ENCODE measurements around the gene NR2C1. TPM values are rescaled to one million over a fixed set of nuclear protein-coding genes. Genes with fewer than 3 reads are reported as not detected.

Gene NR2C1
- total and polyA plus RNA-seq, 2 of the 8 experiments (the other 6 are each of a cell fraction or from before 2014, with no cell fraction given) = 22.8 to 48.3 TPM

DNA sequence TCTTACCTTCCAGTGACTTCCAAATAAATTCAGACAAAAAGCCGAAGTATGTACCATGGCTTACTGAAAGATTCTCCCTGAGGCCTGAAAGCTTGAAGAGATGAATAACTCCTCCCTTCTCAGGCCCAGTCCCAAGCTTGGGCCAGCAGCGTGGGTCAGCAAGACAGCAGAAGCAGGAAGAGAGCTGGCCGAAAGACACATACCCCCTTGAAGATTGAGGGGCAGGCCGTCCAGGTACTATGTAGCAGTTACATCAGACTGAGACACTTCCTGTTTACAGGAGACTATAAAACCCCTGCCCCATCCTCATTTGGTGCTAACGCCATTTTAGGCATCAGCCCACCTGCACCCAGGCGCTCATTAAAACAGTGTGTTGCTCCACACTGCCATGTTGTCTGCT, 84.9 kb downstream of the NR2C1 start:
- H2BK20ac ChIP-seq (ENCODE audit: low read length) = no peak overlapping the region
- H3K4me3 ChIP-seq (ENCODE audit: extremely low read depth in 1 of 4, insufficient read depth in 2 of 4, low read depth in 3 of 4, low read length in 4 of 4) = no peak overlapping the region
- H2AK5ac ChIP-seq (ENCODE audit: low read depth, low read length) = no peak overlapping the region
- H4K5ac ChIP-seq (ENCODE audit: insufficient read length, low read depth, low read length) = no peak overlapping the region
- no peak overlapping the region for H3K4ac ChIP-seq (replicated peaks; ENCODE audit: insufficient read length, low read depth, low read length)
- H3K9ac ChIP-seq (replicated peaks in 1 of 4; ENCODE audit: extremely low read depth in 1 of 4, low read depth in 3 of 4, low read length in 3 of 4) = no peak overlapping the region
- peaks cover 0 to 5% (median 3%) of the 10 kb centered on the region in 4 experiments; a peak in 5 of 8 replicates for H3K36me3 ChIP-seq (ENCODE audit: control insufficient read depth in 2 of 4, insufficient read depth in 4 of 4, low read length in 3 of 4)
- WGBS, 2 experiments (ENCODE audit: extremely low coverage in 1 of 2, insufficient coverage in 1 of 2, insufficient read length in 1 of 2, insufficient replicate concordance in 2 of 2, low coverage in 1 of 2, low lambda C conversion rate in 2 of 2, missing lambda C conversion rate in 1 of 2) = 68% methylated on average over 6 of the region's 6 CpGs; no CpG with 5 or more reads in 1 of the 2 experiments
- ChIA-PET POLR2A (ENCODE audit: partially characterized antibody) (interaction anchor here (1.2 to 2.2 kb wide), 2 partner anchors 15 to 95 kb away, joined by 3 to 17 read pairs; partner anchors contain the start of gene NDUFA12), CTCF (ENCODE audit: partially characterized antibody) (interaction anchor here (0.8 to 1.8 kb wide), 2 partner anchors 17 to 85 kb away, joined by 3 to 5 read pairs; partner anchors contain the start of gene NR2C1)
- no peak overlapping the region for H2BK12ac ChIP-seq (ENCODE audit: low read depth, low read length)
- H3K79me1 ChIP-seq (ENCODE audit: low read depth, low read length) = no peaks in the 10 kb centered on the region
- H2BK120ac ChIP-seq (replicated peaks; ENCODE audit: low read depth, low read length) = no peak overlapping the region
- H3K27ac ChIP-seq (ENCODE audit: low read depth, low read length) = no peak overlapping the region
- H4K91ac ChIP-seq (replicated peaks; ENCODE audit: insufficient read length, low read length) = no peak overlapping the region
- H3K14ac ChIP-seq (ENCODE audit: insufficient read length) = no peak overlapping the region
- no peak overlapping the region for H2BK5ac ChIP-seq (ENCODE audit: low read depth, low read length)
- H4K20me1 ChIP-seq (replicated peaks in 1 of 2; ENCODE audit: control insufficient read depth in 1 of 2, insufficient read depth in 2 of 2, low read length in 2 of 2) = no peaks in the 10 kb centered on the region
- no peak overlapping the region for H3K18ac ChIP-seq (ENCODE audit: extremely low read depth, low read length)
- H3K79me2 ChIP-seq (ENCODE audit: control insufficient read depth in 1 of 2, insufficient read depth in 2 of 2, low read length in 2 of 2) = no peaks in the 10 kb centered on the region
- H2BK15ac ChIP-seq (ENCODE audit: low read length) = no peak overlapping the region
- TF ChIP-seq SP2 (IDR thresholded peaks at IDR 0.05; ENCODE audit: low read length) (no peak), SP1 (IDR thresholded peaks at IDR 0.05; ENCODE audit: low read depth, low read length) (no peak), SP4 (IDR thresholded peaks at IDR 0.05; ENCODE audit: low read length) (no peak)
- peaks cover 0 to 6% (median 1%) of the 10 kb centered on the region in 4 experiments; a peak in 2 of 7 replicates for H3K4me1 ChIP-seq (replicated peaks in 1 of 4; ENCODE audit: control insufficient read depth in 3 of 4, insufficient read depth in 4 of 4, low read length in 3 of 4)
- no peak overlapping the region for H2AFZ ChIP-seq (ENCODE audit: low read length)
- DNase-seq (ENCODE audit: low read depth in 1 of 2, low spot score in 2 of 2) = no peak
- H3K9me3 ChIP-seq (ENCODE audit: insufficient read depth in 2 of 2, low read depth in 1 of 2, low read length in 1 of 2) = no peaks in the 10 kb centered on the region
- no peak overlapping the region for H3K56ac ChIP-seq (replicated peaks; ENCODE audit: insufficient read length, low read depth, low read length)
- H3K4me2 ChIP-seq (ENCODE audit: insufficient read depth in 1 of 2, low read depth in 2 of 2, low read length in 2 of 2) = no peak overlapping the region
- no peak for FAIRE-seq
- no peak overlapping the region for H3K23ac ChIP-seq (ENCODE audit: insufficient read length)
- H4K8ac ChIP-seq (ENCODE audit: extremely low read depth, insufficient read depth, low read length) = no peak overlapping the region
- no peaks in the 10 kb centered on the region for H3K27me3 ChIP-seq (replicated peaks in 1 of 4; ENCODE audit: control insufficient read depth in 3 of 4, extremely low read depth in 1 of 4, insufficient read depth in 3 of 4, low read length in 3 of 4)
- no peaks in the 10 kb centered on the region for H3K23me2 ChIP-seq (ENCODE audit: low read depth, low read length)
